ENCODE measurements around the gene ZBTB46.

The ZBTB46 gene

GRCh38 chr20:63748934-63749270 lies 82.2 kb downstream of the ZBTB46 start (continued):
- TF ChIP-seq ZNF596 (tag by site-specific recombination; IDR thresholded peaks at IDR 0.05) = no peak

GRCh38 chr20:63748070-63748933 lies 82.8 kb downstream of the ZBTB46 start:
- Histone ChIP-seq H3K4me3 (ENCODE audit: low read depth, low read length) (no peak overlapping the region), H3K4me1 (ENCODE audit: control insufficient read depth, insufficient read depth, low read length) (no peaks in the 10 kb centered on the region), H3K9me3 (ENCODE audit: control insufficient read depth, insufficient read depth, low read depth, low read length) (no peaks in the 10 kb centered on the region), H3K36me3 (ENCODE audit: control insufficient read depth in 2 of 2, insufficient read depth in 1 of 2, low read length in 2 of 2) (peaks cover 3 to 7% of the 10 kb centered on the region in 2 experiments; a peak in 1 of 3 replicates), H3K27ac (ENCODE audit: extremely low read depth, low read depth, low read length) (no peak overlapping the region)
- no peak for TF ChIP-seq ZNF423 (tag by site-specific recombination; IDR thresholded peaks at IDR 0.05)
- CTCF ChIA-PET = interaction anchor here (0.5 to 0.6 kb wide), 2 partner anchors 28 to 283 kb away, joined by 3 to 4 read pairs; no protein-coding TSS in a partner anchor
- POLR2A ChIA-PET = interaction anchor here (0.8 kb wide), 1 partner anchor 41 kb away, joined by 3 read pairs; the partner anchor contains the start of genes ARFRP1 and ZGPAT

- Histone ChIP-seq H3K36me3 (ENCODE audit: control insufficient read depth in 2 of 2, insufficient read depth in 1 of 2, low read length in 2 of 2) (peaks cover 4 to 11% of the 10 kb centered on the region in 2 experiments; a peak in 1 of 3 replicates), H3K9me3 (ENCODE audit: control insufficient read depth, insufficient read depth, low read depth, low read length) (no peaks in the 10 kb centered on the region), H3K27ac (ENCODE audit: extremely low read depth, low read depth, low read length) (no peak overlapping the region), H3K4me3 (ENCODE audit: low read depth, low read length) (no peak overlapping the region), H3K4me1 (ENCODE audit: control insufficient read depth, insufficient read depth, low read length) (no peaks in the 10 kb centered on the region)
- CTCF ChIA-PET = interaction anchor here (0.5 kb wide), 1 partner anchor 282 kb away, joined by 3 read pairs; no protein-coding TSS in a partner anchor
- POLR2A ChIA-PET = no interaction called here
- peak; percentile 13; the same call in 1 of the 2 replicates for TF ChIP-seq HIC1 (tag by site-specific recombination; IDR thresholded peaks at IDR 0.05)
- TF ChIP-seq ZBTB7A (tag by site-specific recombination; IDR thresholded peaks at IDR 0.05; ENCODE audit: low read depth) = 0 out of 2 replicates have a peak, but pooled peaks have one; percentile 30
- peak; percentile 64 for TF ChIP-seq GLIS1 (tag by site-specific recombination; IDR thresholded peaks at IDR 0.05)
- TF ChIP-seq GLIS2 (tag by site-specific recombination; IDR thresholded peaks at IDR 0.05) = peak; percentile 40; the same call in 1 of the 2 replicates
- TF ChIP-seq ZFP69B (tag by site-specific recombination; IDR thresholded peaks at IDR 0.05) = no peak
- TF ChIP-seq ZNF585B (tag by site-specific recombination; IDR thresholded peaks at IDR 0.05) = no peak
- peak; percentile 11; the same call in 1 of the 2 replicates for TF ChIP-seq ZIC2 (tag by site-specific recombination; IDR thresholded peaks at IDR 0.05)
These were observed 83.4 kb downstream of the ZBTB46 start for GRCh38 chr20:63747622-63748069.

GRCh38 chr20:63746751-63747315 lies 84.2 kb downstream of the ZBTB46 start:
- H3K4me3 ChIP-seq (ENCODE audit: low read depth, low read length) = no peak overlapping the region
- no peak overlapping the region for H3K27ac ChIP-seq (ENCODE audit: extremely low read depth, low read depth, low read length)
- H3K4me1 ChIP-seq (ENCODE audit: control insufficient read depth, insufficient read depth, low read length) = no peaks in the 10 kb centered on the region
- POLR2A ChIA-PET = interaction anchor here (0.6 kb wide), 1 partner anchor 96 kb away, joined by 5 read pairs; no protein-coding TSS in a partner anchor
- TF ChIP-seq PRDM2 (tag by site-specific recombination; IDR thresholded peaks at IDR 0.05; ENCODE audit: borderline replicate concordance) (no peak), ZNF16 (tag by site-specific recombination; IDR thresholded peaks at IDR 0.05; ENCODE audit: low read depth) (no peak), ZNF366 (tag by site-specific recombination; conservative IDR thresholded peaks at IDR 0.05) (no peak), ZNF114 (tag by site-specific recombination; IDR thresholded peaks at IDR 0.05) (no peak), SP2 (tag by site-specific recombination; IDR thresholded peaks at IDR 0.05) (no peak), ZNF311 (tag by site-specific recombination; IDR thresholded peaks at IDR 0.05; ENCODE audit: borderline replicate concordance) (no peak), PBX3 (CRISPR knock-in tag; IDR thresholded peaks at IDR 0.05) (no peak), ZSCAN4 (tag by site-specific recombination; IDR thresholded peaks at IDR 0.05) (no peak)
- no peaks in the 10 kb centered on the region for H3K9me3 ChIP-seq (ENCODE audit: control insufficient read depth, insufficient read depth, low read depth, low read length)
- CTCF ChIA-PET = no interaction called here
- peaks cover 4 to 20% of the 10 kb centered on the region in 2 experiments; a peak in 1 of 3 replicates for H3K36me3 ChIP-seq (ENCODE audit: control insufficient read depth in 2 of 2, insufficient read depth in 1 of 2, low read length in 2 of 2)
